HG03064 (cell line): ENCODE data around the gene GDAP2.

Source experiments
- ATAC-seq: cut with Tn5 transposase; IDR thresholded peaks from one replicate; pipeline ENCODE4 v1.9.1; 2021; ENCODE audit warnings: low read depth; ENCODE audit not compliant: unreplicated experiment

Gene GDAP2

GRCh38 chr1:117843791-117844190 lies 85.6 kb downstream of the GDAP2 start:
- no peak for ATAC-seq

GRCh38 chr1:117842408-117843170 lies 86.8 kb downstream of the GDAP2 start:
- ATAC-seq: no peak

- ATAC-seq: no peak
Observed at GRCh38 chr1:117841117-117841650, 88.2 kb downstream of the GDAP2 start.

- ATAC-seq: no peak
Observed at GRCh38 chr1:117838911-117839310, 90.5 kb downstream of the GDAP2 start.

GRCh38 chr1:117836069-117836468 lies 93.4 kb downstream of the GDAP2 start:
- no peak for ATAC-seq

GRCh38 chr1:117834416-117834815 lies 95.0 kb downstream of the GDAP2 start:
- ATAC-seq: no peak

GRCh38 chr1:117832453-117832852 lies 97.0 kb downstream of the GDAP2 start:
- ATAC-seq: no peak

GRCh38 chr1:117830222-117830621 lies 99.2 kb downstream of the GDAP2 start:
- no peak for ATAC-seq

- no peak for ATAC-seq
Observed at GRCh38 chr1:117828201-117828600, 101.2 kb downstream of the GDAP2 start.

GRCh38 chr1:117826540-117827078 lies 102.8 kb downstream of the GDAP2 start:
- no peak for ATAC-seq

- no peak for ATAC-seq
Observed at GRCh38 chr1:117826119-117826518, 103.3 kb downstream of the GDAP2 start.

- ATAC-seq: no peak
Observed at GRCh38 chr1:117825414-117825813, 104.0 kb downstream of the GDAP2 start.

- ATAC-seq: no peak
Observed at GRCh38 chr1:117824616-117825015, 104.8 kb downstream of the GDAP2 start.

GRCh38 chr1:117821774-117822482 lies 107.5 kb downstream of the GDAP2 start:
- ATAC-seq: no peak

- ATAC-seq: no peak
Observed at GRCh38 chr1:117821382-117821755, 108.1 kb downstream of the GDAP2 start.

- ATAC-seq: no peak
Observed at GRCh38 chr1:117820694-117821381, 108.6 kb downstream of the GDAP2 start.

GRCh38 chr1:117820096-117820495 lies 109.3 kb downstream of the GDAP2 start:
- ATAC-seq: no peak

- ATAC-seq: no peak
Observed at GRCh38 chr1:117819301-117819700, 110.1 kb downstream of the GDAP2 start.

GRCh38 chr1:117818456-117818855 lies 111.0 kb downstream of the GDAP2 start:
- ATAC-seq: no peak

GRCh38 chr1:117817629-117818028 lies 111.8 kb downstream of the GDAP2 start:
- no peak for ATAC-seq

- no peak for ATAC-seq
Observed at GRCh38 chr1:117815926-117816325, 113.5 kb downstream of the GDAP2 start.
